ENCODE measurements around the gene PNPLA7.

The PNPLA7 gene

DNA sequence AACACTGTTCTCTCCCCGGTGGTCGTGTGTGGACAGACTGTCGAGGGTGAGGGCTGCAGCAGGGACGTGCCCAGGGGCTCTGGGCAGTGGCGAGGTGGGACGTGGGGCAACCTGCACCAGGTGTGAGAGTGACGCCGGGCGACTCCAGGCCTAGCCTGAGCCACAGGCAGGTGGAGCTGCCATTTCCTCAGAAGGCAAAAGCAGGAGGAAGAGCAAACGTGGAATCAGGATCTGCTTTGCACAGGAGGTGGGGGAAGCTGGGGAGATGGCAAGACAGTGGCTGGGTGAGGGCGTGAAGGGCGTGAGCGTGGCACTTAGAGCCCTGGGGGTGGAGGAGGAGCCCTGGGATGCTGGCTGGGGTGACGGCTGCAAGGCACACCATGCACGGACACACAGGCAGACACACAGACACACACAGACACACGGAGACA lies 51.5 kb downstream of the PNPLA7 start:
- Histone ChIP-seq H3K9me3 (no peaks in the 10 kb centered on the region), H3K4me3 (ENCODE audit: low read depth in 1 of 2, low read length in 1 of 2) (no peak overlapping the region), H3K27me3 (no peaks in the 10 kb centered on the region), H3K27ac (no peak overlapping the region), H3K4me1 (ENCODE audit: control insufficient read depth in 1 of 2, insufficient read depth in 1 of 2, low read depth in 1 of 2, low read length in 1 of 2) (no peaks in the 10 kb centered on the region), H3K36me3 (no peaks in the 10 kb centered on the region)
- TF ChIP-seq, protein P1, sequence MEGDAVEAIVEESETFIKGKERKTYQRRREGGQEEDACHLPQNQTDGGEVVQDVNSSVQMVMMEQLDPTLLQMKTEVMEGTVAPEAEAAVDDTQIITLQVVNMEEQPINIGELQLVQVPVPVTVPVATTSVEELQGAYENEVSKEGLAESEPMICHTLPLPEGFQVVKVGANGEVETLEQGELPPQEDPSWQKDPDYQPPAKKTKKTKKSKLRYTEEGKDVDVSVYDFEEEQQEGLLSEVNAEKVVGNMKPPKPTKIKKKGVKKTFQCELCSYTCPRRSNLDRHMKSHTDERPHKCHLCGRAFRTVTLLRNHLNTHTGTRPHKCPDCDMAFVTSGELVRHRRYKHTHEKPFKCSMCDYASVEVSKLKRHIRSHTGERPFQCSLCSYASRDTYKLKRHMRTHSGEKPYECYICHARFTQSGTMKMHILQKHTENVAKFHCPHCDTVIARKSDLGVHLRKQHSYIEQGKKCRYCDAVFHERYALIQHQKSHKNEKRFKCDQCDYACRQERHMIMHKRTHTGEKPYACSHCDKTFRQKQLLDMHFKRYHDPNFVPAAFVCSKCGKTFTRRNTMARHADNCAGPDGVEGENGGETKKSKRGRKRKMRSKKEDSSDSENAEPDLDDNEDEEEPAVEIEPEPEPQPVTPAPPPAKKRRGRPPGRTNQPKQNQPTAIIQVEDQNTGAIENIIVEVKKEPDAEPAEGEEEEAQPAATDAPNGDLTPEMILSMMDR (IDR thresholded peaks at IDR 0.05): no peak

DNA sequence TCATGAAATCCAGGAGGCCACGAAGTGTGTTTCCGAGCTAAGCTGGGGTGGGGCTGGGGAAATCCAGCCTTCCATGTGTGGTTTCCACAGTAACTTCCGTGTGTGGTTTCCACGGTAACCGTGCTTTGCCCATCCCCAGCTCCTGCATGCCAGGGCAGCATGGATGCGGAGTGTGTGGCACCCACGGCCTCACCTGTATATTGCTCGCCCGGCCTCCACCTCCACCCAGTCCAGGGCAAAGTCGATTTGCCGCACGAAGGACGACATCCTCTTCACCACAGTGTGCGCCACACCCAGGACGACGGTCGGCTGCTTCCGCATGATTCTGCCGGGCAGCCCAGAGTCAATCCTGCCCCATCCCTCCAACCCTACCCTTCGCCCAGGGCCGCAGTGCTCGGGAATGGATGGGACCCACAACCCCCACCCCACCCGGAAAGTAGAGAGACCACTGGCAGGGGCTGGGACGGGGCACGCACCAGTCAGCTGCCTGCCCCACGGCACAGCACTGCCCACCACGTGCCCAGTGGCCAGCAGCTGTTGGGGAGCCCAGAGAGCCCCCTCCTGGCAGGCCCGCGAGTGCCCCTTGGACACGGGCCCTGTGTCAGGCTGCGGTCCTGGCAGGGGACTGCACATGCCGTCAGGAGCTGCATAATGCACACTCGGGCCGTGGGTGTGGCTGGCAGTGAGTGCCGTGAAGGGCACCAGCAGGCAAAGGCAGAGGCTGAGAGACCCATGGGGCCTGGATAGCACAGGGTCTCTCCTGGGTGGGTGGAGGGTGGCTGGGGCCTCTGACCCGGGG lies 52.1 kb downstream of the PNPLA7 start:
- Histone ChIP-seq H3K27me3 (no peaks in the 10 kb centered on the region), H3K9me3 (no peaks in the 10 kb centered on the region), H3K4me1 (ENCODE audit: control insufficient read depth in 1 of 2, insufficient read depth in 1 of 2, low read depth in 1 of 2, low read length in 1 of 2) (no peaks in the 10 kb centered on the region), H3K36me3 (no peaks in the 10 kb centered on the region), H3K4me3 (ENCODE audit: low read depth in 1 of 2, low read length in 1 of 2) (no peak overlapping the region), H3K27ac (no peak overlapping the region)
- TF ChIP-seq, protein P1 (IDR thresholded peaks at IDR 0.05): no peak

DNA sequence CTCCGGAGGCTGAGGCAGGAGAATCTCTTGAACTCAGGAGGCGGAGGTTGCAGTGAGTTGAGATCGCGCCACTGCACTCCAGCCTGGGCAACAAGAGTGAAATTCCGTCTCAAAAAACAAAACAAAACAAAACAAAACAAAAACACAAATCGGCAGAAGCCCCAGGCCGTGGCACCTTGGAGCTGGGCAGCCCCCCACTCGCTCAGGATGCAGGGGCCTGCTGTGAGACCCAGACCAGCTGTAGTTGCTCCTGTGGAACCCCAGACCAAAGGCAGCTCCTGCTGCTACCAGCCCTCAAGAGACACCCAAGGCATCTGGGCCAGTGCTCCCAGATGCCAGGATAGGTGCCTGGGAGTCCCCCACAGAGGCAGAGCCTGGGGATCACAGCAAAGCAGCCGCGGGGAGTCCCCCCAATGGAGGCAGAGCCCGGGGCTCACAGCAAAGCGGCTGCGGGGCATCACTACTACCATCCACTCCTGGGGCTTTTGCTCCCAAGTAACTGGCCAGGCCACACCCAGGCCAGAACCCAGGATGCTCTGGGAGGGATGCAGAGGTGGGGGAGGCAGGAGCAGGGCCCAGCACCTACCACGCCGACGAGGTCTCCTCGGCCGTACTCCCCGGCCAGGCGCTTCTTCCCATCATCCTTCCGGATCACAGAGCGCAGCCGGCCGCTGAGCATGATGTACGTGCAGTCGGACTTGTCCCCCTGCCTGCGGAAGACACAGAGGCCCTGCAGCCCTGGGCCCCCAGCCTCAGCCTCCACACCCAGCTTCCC lies 53.4 kb downstream of the PNPLA7 start:
- no peak overlapping the region for H3K27ac ChIP-seq
- H3K27me3 ChIP-seq: no peaks in the 10 kb centered on the region
- no peaks in the 10 kb centered on the region for H3K36me3 ChIP-seq
- H3K4me3 ChIP-seq (ENCODE audit: low read depth in 1 of 2, low read length in 1 of 2): no peak overlapping the region
- no peaks in the 10 kb centered on the region for H3K4me1 ChIP-seq (ENCODE audit: control insufficient read depth in 1 of 2, insufficient read depth in 1 of 2, low read depth in 1 of 2, low read length in 1 of 2)
- TF ChIP-seq, protein P1 (IDR thresholded peaks at IDR 0.05): no peak
- H3K9me3 ChIP-seq: no peaks in the 10 kb centered on the region

DNA sequence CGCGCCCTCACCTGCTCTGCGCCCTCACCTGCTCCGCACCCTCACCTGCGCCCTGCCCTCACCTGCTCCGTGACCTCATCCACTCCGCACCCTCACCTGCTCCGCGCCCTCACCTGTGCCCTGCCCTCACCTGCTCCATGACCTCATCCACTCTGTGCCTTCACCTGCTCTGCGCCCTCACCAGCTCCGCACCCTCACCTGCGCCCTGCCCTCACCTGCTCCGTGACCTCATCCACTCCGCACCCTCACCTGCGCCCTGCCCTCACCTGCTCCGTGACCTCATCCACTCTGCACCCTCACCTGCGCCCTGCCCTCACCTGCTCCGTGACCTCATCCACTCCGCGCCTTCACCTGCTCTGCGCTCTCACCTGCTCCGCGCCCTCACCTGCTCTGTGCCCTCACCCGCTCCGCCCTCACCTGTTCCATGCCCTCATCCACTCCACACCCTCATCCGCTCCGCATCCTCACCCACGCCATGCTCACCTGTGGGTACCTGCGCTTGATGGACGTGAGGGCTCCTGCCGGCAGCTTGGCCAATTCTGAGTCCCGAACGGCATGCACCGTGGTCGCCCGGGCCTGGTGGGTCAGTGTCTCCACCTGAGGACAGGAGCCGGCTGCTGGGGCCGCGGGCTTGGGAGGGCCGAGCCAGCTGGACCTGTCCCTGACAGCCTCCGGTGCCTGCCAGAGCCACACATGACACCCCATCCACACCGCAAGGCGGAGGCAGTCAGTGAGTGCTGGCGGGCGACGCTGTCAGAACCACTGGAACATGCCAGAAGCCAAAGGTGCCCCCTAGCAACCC lies 55.5 kb downstream of the PNPLA7 start:
- Histone ChIP-seq H3K4me3 (ENCODE audit: low read depth in 1 of 2, low read length in 1 of 2) (no peak overlapping the region), H3K27me3 (no peaks in the 10 kb centered on the region), H3K9me3 (no peaks in the 10 kb centered on the region), H3K36me3 (no peaks in the 10 kb centered on the region), H3K4me1 (ENCODE audit: control insufficient read depth in 1 of 2, insufficient read depth in 1 of 2, low read depth in 1 of 2, low read length in 1 of 2) (no peaks in the 10 kb centered on the region), H3K27ac (no peak overlapping the region)
- TF ChIP-seq, protein P1 (IDR thresholded peaks at IDR 0.05): no peak

DNA sequence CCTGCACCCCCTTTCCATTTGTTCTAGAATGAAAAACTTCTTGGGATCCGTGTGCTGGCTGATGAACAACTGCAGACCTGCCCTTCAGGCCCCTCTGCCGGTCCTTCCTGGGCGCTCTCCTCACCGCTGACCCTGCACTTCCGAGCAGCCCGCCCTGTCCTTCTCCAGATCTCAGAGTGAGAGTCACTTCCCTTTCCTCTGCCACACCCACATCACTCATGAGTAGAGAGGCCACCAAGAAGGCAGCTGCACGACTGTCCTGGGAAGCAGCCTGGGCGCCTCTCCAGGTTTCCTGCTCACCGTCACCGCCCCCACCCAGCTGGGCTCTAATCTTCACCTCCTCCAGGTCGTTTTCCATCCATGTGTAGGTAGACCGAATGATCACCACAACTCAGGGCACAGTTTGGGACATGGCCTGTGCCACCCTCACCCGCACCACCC lies 56.1 kb downstream of the PNPLA7 start:
- H3K9me3 ChIP-seq: no peaks in the 10 kb centered on the region
- H3K27ac ChIP-seq: no peak overlapping the region
- no peaks in the 10 kb centered on the region for H3K27me3 ChIP-seq
- no peak overlapping the region for H3K4me3 ChIP-seq (ENCODE audit: low read depth in 1 of 2, low read length in 1 of 2)
- no peaks in the 10 kb centered on the region for H3K4me1 ChIP-seq (ENCODE audit: control insufficient read depth in 1 of 2, insufficient read depth in 1 of 2, low read depth in 1 of 2, low read length in 1 of 2)
- TF ChIP-seq, protein P1 (IDR thresholded peaks at IDR 0.05): no peak
- no peaks in the 10 kb centered on the region for H3K36me3 ChIP-seq
